IPS DF 4.7 (cell line): Measurements from ENCODE around the gene IGFBP1.

Source experiments
- DNase-seq: peaks from one replicate; pipeline ENCODE4 v3.0.0-alpha.2; 2013; ENCODE audit warnings: low spot score; ENCODE audit errors: extremely low read depth

The IGFBP1 gene

DNA sequence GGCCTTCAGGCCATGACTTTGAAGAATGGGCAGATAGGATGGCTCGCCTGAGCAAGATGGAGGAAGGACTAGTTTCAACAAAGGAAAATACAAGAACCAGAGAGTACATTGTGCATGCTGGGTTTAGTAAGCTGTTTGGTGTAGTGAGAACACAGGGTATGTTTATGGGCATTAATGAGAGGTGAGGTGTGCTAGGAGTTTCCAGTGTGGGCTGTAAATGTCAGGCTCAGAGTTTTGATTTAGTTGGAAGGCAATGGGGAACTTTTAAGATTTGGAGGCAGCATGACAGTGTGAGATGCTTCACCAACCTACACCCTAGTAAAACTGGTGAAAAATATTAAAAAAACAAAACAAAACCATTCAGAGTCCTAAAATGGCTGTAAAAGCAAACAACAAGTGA is 13.3 kb downstream of the IGFBP1 start:
- no peak for DNase-seq

DNA sequence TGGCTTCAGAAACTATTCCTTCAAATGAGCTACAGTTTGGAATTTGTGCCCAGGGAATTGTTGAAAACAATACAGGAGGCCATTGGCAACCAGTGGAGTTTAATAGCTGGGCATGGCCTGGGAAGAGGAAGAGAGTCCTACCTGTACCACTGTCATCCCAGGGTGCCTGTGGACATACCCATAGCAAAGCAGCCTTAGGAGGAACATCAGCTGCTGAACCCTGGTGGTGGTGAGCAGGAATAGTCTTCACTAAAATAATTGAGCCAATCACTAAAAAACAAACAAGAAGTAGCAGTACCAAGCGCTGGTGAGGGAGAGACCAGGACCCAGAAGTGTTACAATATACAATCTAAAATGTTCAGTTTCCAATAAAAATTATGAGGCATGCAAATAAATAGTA is 14.5 kb downstream of the IGFBP1 start:
- DNase-seq: no peak

- DNase-seq: no peak
Observed at GRCh38 chr7:45909561-45909960, 21.3 kb downstream of the IGFBP1 start.

DNA sequence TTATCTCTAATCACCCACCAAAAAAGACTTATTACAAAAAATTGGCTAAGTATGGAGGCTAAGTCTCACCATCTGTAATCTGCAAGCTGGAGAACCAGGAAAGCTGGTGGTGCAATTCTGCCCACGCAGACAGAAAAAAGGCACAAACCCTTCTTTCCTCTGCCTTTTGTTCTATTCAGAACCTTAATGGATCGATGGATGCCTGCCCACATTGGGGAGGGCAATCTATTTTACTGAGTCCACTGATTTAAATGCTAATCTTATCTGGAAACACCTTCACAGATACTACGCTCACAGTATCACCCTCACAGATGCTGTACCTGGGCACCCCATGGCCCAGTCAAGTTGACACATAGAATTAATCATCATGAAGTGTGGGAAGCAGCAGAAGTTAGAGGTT is 22.6 kb downstream of the IGFBP1 start:
- DNase-seq: no peak

- no peak for DNase-seq
Observed at GRCh38 chr7:45911311-45911710, 23.0 kb downstream of the IGFBP1 start.

GRCh38 chr7:45912972-45913371 is 24.7 kb downstream of the IGFBP1 start:
- DNase-seq: no peak

GRCh38 chr7:45914911-45915310 is 26.6 kb downstream of the IGFBP1 start:
- no peak for DNase-seq

DNA sequence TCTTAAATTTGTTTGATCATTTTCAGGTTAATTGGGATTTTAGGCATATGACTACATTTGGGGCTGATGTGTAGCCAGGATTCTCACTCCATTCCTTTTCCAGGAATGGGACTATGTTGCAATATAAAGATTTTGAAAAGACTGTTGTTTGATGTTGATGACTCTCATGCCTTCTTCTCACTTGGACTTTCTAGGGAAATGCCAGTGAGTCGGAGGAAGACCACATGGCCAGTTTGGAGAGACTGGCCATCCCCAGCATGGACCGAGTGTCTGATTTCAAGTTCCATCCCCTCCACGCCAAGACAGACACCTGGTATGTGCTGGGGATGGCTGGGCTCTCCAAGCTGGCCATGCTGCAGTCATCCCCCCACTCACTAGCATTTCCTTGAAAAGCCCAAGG is 27.3 kb downstream of the IGFBP1 start:
- DNase-seq: no peak

GRCh38 chr7:45917064-45917463 is 28.8 kb downstream of the IGFBP1 start:
- DNase-seq: no peak

GRCh38 chr7:45917658-45918057 is 29.4 kb downstream of the IGFBP1 start:
- no peak for DNase-seq

DNA sequence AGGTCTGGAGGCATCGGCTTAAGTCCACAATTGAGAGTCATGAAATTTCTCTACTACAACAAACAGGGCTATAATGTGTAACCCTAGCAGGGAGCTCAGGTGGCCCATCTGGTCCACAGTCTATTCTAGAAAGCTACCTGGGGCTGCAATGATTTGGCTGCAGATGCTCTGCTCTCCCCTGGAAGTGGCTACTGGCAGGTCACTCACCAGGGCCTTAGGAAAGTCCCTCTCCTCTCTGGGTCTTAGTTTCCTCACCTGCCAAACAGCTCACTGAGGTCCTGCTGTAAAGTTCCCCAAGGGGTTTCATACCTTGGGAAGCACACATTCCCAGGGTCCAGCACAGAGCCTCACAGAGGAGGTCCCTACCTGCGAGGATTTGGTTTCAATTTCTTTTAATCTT is 30.3 kb downstream of the IGFBP1 start:
- DNase-seq: no peak

- no peak for DNase-seq
Observed at GRCh38 chr7:45919231-45919784, 31.0 kb downstream of the IGFBP1 start.

DNA sequence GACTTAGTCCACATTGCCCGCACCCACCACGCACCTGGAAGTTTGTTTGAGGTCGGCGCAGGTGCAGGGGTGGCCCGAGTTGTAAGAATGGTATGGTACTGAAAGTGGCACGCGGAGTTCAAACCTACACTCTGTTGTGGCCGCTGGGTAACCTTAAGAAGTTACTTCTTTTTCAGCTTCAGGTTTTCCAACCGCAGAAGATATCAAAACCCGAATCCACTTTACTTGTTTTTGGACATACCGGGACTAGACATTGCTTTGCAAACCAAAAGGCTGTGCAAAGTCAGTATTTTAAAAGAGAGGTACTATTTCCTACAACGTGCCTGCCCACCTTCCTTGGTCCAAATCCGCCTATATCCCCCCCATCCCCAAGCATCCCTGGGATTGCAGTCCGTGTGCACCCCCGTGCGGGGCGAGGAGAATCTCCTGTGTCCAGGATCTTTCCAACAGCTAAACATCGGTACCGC is 31.7 kb downstream of the IGFBP1 start:
- no peak for DNase-seq

DNA sequence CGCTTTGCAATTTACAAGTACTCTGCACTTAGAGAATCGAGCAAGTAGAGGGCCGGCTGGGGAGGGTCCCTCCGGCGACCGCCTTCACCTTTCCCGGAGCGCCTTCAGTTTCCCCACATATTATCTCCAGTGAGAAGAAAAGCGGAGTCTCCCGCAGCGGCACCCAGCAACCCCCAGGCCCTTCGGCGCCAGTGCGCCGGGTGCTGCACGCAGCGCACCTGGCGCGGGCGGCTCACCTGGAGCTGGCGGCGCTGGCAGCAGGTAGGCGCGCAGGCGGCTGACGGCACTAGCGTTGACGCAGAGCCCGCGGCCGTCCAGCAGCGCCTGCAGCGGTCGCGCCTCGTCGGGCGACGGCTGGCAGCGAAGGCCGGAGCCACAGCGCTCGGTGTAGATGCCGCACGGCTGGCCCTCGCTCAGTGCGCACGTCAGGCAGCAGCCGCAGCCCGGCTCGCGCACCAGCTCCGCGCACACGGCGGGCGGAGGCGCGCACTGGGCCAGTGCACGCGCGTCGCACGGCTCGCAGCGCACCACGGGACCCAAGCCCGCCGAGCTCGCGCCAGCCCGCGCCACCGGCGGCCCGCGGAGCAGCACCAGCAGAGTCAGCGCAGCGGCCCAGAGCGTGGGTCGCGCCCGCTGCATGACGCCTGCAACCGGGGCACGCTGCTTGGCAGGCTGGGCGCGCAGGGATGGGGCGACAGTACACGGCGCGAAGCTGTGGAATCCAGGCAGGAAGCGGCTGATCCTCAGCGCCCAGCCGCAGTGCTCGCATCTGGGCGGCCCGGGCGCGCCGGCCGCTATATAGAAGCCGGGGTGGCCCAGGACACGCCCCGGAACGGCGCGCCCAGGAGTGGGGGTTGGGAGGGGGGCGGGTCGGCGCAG is 32.5 kb downstream of the IGFBP1 start, which contains the start of gene IGFBP3:
TSS of gene IGFBP3 (minus strand) at position 771 of the 879 bp plus-strand sequence. CDS start at position 639, 132 bp downstream.
- DNase-seq: no peak

DNA sequence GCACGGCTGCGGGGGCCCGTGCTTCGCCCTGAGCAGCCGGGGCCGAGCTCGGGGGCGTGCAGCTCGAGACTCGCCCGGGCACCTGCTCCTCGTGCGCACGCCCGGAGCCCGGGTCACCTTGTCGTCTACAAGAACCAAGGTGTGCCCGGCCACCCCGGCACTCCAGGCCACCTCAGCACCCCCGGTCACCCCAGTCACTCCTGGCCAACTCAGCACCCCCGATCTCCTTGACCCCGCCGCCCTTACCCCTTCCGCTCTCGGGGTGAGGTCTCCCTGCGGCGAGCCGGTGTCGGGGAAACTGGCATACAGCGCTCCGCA is 33.1 kb downstream of the IGFBP1 start:
- DNase-seq: no peak

- no peak for DNase-seq
Observed at GRCh38 chr7:45921699-45922519, 33.6 kb downstream of the IGFBP1 start.

GRCh38 chr7:45922810-45923209 is 34.5 kb downstream of the IGFBP1 start:
- DNase-seq: no peak

- DNase-seq: no peak
Observed at GRCh38 chr7:45923290-45923689, 35.0 kb downstream of the IGFBP1 start.

DNA sequence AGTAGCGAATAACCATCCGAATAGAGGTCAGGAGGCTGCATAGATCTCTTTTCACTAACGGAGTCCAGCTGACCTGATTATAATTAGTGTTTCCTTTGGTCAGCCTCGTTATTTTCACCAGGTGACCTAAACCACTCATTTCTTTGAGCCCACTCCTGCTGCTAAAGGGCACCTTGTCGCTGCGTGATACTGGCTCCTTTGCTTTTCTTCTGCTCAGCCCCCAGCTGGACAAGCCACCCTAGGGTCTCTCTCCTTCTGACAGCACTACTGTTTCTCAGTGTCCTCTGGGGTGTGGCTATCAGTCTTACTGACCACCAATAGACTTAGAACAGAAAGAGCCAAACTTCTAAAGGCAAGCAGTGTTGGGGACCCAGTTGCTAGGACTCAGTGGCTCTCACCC is 35.5 kb downstream of the IGFBP1 start:
- no peak for DNase-seq

DNA sequence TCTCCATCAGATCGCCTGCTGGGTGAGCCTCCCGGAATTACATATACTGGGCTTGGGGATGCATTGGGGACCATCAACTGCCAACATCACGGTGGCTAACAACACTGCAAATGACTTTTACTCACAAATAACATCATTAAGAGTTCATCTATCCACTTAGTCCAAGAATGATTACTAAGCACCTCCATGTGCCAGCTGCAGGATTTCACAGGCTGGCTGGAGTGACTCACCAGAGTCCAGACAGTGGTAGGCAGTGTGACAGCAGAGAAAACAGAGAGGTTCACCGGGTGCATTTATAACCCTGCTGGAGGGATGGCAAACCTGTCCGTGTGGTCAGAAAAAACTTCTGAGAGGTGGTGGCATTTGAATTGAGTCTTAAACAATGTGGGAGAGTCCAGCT is 36.0 kb downstream of the IGFBP1 start:
- no peak for DNase-seq

DNA sequence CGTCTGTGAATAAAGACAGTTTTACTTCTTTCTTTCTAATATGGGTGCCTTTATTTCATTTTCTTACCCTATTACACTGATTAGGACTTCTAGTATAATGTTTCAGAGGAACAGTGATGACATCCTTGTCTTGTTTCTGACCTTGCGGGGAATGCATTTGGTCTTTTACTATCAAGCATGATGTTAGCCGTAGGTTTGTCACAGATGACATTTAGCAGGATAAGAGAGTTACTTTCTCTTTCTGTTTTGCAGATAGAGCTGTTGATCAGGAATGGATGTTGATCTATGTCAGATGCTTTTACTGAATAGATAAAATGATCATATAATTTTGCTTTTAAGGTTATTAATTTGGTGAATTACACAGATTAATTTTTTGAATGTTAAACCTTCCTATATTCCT is 39.4 kb downstream of the IGFBP1 start:
- no peak for DNase-seq

DNA sequence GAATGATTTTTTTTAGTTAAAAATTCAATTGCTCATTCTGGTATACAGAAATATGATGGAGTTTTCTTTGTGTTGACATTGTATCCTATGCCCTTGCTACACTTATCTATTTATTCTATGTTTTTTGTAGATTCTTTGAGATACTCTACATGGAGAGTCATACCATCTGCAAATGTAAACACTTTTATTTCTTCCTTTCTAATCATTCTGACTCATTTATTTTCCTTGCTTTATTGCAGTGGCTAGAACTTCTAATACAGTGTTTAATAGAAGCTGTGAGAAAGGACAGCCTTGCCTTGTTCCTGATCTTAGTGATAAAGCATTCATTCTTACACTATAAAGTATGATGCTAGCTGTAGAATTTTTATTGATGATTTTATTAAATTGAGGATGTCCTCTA is 42.7 kb downstream of the IGFBP1 start:
- DNase-seq: no peak
